Esophagus muscularis mucosa (tissue), 4 donors: ENCODE results near the gene CARS1.

Source experiments
- EP300 ChIP-seq: sonication (generic); formaldehyde crosslinking; IDR thresholded peaks from one replicate; pipeline ENCODE4 v1.6.1; 2017; ENCODE audit warnings: antibody characterized with exemption
- POLR2AphosphoS5 ChIP-seq, 2 donors: sonication (generic); formaldehyde crosslinking; IDR thresholded peaks; one replicate each; pipeline ENCODE4 v1.6.1; 2017; ENCODE audit warnings: antibody characterized with exemption in 2 of 2
- TF ChIP-seq, protein P1 (sequence below), 3 experiments: fragments of 200-600 bp in 2 of 3; fragments of 450-650 bp in 1 of 3; sonication (generic) in 2 of 3; IDR thresholded peaks; one replicate each; pipeline ENCODE4 v1.5.1; 2017 to 2019; ENCODE audit warnings: antibody characterized with exemption in 3 of 3, mild to moderate bottlenecking in 2 of 3, moderate library complexity in 1 of 3

DNA sequence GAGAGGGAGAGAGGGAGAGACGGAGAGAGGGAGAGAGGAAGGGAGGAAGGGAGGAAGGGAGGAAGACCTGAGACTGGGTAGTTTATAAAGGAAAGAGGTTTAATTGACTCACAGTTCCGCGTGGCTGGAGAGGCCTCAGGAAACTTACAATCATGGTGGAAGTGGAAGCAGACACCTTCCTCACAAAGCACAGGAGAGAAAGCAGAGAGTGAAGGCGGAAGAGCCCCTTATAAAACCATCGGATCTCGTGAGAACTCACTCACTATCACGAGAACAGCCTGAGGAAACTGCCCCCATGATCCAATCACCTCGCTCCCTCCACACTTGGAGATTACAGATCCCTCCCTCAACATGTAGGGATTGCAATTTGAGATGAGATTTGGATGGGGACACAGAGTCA is 12.2 kb upstream of the CARS1 start:
- TF ChIP-seq, protein P1, sequence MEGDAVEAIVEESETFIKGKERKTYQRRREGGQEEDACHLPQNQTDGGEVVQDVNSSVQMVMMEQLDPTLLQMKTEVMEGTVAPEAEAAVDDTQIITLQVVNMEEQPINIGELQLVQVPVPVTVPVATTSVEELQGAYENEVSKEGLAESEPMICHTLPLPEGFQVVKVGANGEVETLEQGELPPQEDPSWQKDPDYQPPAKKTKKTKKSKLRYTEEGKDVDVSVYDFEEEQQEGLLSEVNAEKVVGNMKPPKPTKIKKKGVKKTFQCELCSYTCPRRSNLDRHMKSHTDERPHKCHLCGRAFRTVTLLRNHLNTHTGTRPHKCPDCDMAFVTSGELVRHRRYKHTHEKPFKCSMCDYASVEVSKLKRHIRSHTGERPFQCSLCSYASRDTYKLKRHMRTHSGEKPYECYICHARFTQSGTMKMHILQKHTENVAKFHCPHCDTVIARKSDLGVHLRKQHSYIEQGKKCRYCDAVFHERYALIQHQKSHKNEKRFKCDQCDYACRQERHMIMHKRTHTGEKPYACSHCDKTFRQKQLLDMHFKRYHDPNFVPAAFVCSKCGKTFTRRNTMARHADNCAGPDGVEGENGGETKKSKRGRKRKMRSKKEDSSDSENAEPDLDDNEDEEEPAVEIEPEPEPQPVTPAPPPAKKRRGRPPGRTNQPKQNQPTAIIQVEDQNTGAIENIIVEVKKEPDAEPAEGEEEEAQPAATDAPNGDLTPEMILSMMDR (IDR thresholded peaks at IDR 0.05): no peak
- no peak for TF ChIP-seq POLR2AphosphoS5 (IDR thresholded peaks at IDR 0.05)
- TF ChIP-seq EP300: no peak
